Effector memory CD4-positive, alpha-beta T cell (primary cell): Measurements from ENCODE around the gene ANKIB1.
"Not testable (repeated sequence)": the region's sequence is repeated elsewhere in the genome, so short reads cannot be mapped to it uniquely, and the experiment has no call there.

ENCODE experiments used
- DNase-seq, 3 donors: peaks; one replicate each; pipeline ENCODE4 v3.0.0-alpha.2; 2020
- H3K27ac ChIP-seq: 2 replicates; pipeline ENCODE4 v1.7.0; 2013; ENCODE audit warnings: mild to moderate bottlenecking, low read length, moderate library complexity; ENCODE audit not compliant: insufficient read depth, poor library complexity, severe bottlenecking
- H3K27me3 ChIP-seq: replicated peaks from 2 replicates; pipeline ENCODE4 v1.7.0; 2013; ENCODE audit warnings: mild to moderate bottlenecking, low read length; ENCODE audit not compliant: insufficient read depth, control insufficient read depth, poor library complexity, severe bottlenecking
- H3K36me3 ChIP-seq: 2 replicates; pipeline ENCODE4 v1.7.0; 2013; ENCODE audit warnings: mild to moderate bottlenecking, low read length, moderate library complexity; ENCODE audit not compliant: control insufficient read depth, insufficient read depth
- H3K4me1 ChIP-seq: 2 replicates; pipeline ENCODE4 v1.7.0; 2013; ENCODE audit warnings: low read length, mild to moderate bottlenecking; ENCODE audit not compliant: control insufficient read depth, insufficient read depth, poor library complexity, severe bottlenecking
- H3K4me3 ChIP-seq: 2 replicates; pipeline ENCODE4 v1.7.0; 2013; ENCODE audit warnings: low read length, low read depth, mild to moderate bottlenecking; ENCODE audit not compliant: insufficient read depth, poor library complexity, severe bottlenecking
- H3K9me3 ChIP-seq: 2 replicates; pipeline ENCODE4 v1.7.0; 2013; ENCODE audit warnings: mild to moderate bottlenecking, low read length, moderate library complexity; ENCODE audit not compliant: control insufficient read depth

The ANKIB1 gene

DNA sequence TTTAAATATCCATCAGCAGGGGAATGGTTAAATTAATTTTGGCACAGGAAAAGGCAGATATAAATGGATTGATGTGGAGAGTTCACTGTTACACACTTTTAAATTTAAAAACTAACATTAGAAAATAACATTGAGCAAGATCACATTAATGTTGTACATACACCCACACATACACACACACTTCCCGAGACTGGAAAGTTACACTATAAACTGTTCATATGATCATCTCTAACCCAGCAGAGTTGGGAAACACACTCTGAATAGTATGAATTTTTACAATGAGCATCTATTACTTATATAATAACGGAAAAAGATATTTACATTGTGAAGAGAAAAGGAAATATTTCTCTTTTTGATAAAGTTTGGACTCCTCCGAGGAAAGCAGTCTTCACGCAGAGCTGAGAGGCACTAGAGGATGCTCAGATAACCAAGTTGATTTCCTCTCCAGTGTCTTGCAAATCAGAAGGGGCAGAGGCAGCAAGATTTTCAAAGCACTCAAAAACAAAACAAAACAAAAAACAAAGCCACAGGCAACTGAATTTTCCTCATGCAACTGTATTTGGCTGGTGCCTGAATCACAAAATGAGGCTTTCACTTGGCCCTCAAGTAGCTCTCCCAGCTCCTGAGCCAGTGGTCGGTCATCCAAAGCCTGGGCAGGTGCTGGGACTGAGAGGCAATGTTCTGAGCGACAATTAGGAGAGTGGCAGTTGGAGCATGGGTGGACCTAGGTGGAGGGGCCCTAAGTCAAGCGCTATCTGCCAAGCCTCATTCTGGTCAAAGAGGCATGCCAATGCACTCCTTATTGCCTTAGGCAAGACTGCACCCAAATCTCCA lies 191.1 kb downstream of the ANKIB1 start:
- Histone ChIP-seq H3K4me1 (no peaks in the 10 kb centered on the region), H3K9me3 (no peaks in the 10 kb centered on the region), H3K27me3 (no peaks in the 10 kb centered on the region), H3K36me3 (no peaks in the 10 kb centered on the region), H3K4me3 (no peak overlapping the region), H3K27ac (no peak overlapping the region)
- no peak for DNase-seq

- Histone ChIP-seq H3K4me3 (no peak overlapping the region), H3K36me3 (no peaks in the 10 kb centered on the region), H3K9me3 (no peaks in the 10 kb centered on the region), H3K27ac (no peak overlapping the region), H3K4me1 (no peaks in the 10 kb centered on the region), H3K27me3 (no peaks in the 10 kb centered on the region)
- DNase-seq, result no peak
Measured at GRCh38 chr7:92437956-92438491, 192.2 kb downstream of the ANKIB1 start.

DNA sequence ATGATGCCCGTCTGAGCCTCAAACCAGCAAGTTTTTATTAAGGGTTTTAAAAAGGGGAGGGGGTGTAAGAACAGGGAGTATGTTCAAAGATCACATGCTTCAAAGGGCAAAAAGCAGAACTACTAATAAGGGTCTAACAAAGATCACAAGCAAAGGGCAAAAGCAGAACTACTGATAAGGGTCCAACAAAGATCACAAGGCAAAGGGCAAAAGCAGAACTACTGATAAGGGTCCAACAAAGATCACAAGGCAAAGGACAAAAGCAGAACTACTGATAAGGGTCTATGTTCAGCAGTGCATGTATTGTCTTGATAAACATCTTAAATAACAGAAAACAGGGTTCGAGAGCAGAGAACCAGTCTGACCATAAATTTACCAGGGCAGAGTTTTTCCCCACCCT lies 196.9 kb downstream of the ANKIB1 start:
- not testable (repeated sequence) for DNase-seq

DNA sequence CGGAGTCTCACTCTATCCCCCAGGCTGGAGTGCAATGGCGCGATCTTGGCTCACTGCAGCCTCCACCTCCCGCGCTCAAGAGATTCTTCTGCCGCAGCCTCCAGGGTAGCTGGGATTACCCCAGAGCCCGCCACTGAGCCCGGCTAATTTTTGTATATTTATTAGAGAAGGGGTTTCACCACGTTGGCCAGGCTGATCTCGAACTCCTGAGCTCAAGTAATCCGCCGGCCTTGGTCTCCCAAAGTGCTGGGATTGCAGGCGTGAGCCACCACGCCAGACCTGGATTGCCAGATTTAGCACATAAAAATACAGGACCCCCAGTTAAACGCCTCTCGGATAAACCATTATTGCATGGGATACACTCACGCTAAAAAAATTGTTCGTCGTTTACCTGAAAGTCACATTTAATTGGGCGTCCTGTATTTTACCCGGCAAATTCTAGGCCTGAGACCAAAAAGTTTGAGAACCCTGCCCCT lies 201.1 kb downstream of the ANKIB1 start:
- Histone ChIP-seq H3K4me1 (peaks cover 7% of the 10 kb centered on the region), H3K9me3 (no peaks in the 10 kb centered on the region), H3K4me3 (peak overlapping the region; percentile 96), H3K27me3 (no peaks in the 10 kb centered on the region), H3K27ac (peak overlapping the region; percentile 91), H3K36me3 (no peaks in the 10 kb centered on the region)
- DNase-seq, result no peak

More for the DNA sequence above, 196.9 kb downstream of the ANKIB1 start:
- H3K4me1 ChIP-seq, H3K36me3 ChIP-seq, H3K27me3 ChIP-seq, H3K4me3 ChIP-seq, H3K27ac ChIP-seq, H3K9me3 ChIP-seq: not testable (repeated sequence)

DNA sequence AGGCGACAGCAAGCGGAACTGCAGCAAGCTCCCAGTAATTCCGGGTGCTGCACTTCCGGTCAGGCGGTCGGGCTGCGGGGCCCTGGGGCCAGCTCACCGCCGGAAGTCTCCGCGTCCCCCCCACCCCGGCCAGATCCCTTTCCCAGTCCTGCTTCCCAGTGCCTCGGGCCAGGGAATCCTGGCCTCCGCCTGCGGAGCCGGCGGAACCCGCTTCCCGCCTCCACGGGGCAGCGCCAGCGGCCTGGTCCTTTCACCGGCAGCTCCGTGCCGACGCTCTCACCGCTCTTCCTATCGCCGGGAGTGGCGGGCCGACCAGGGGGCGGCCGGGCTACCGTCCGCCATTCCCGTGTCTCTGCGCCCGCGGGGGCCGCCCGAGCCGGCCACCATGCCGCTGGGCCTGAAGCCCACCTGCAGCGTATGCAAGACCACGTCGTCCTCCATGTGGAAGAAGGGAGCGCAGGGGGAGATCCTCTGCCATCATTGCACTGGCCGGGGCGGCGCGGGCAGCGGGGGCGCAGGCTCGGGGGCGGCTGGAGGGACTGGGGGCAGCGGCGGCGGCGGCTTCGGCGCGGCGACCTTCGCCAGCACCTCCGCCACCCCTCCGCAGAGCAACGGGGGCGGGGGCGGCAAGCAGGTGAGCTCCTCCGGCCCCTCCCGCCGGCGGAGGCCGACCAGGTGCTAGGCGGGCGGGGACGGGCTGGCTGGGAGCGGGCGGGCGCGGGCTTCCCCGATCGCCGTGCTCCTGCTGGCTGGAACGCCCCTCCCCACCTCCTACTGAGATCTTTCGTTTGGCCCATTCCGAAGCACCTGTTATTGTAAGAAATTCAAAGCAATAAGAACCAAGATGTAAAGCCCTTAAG lies 201.8 kb downstream of the ANKIB1 start, which contains the start of gene GATAD1:
Gene GATAD1, plus strand, starts transcription at position 138 of the 860 bp plus-strand sequence. Its CDS starts 248 bp downstream, at position 386.
- H3K27ac ChIP-seq, result peak within 1 kb of the TSS; percentile 91
- peaks cover 7% of the 10 kb centered on the region for H3K4me1 ChIP-seq
- no peaks in the 10 kb centered on the region for H3K27me3 ChIP-seq
- no peaks in the 10 kb centered on the region for H3K36me3 ChIP-seq
- H3K9me3 ChIP-seq, result no peaks in the 10 kb centered on the region
- peak; percentile 61 to 75 (median 63) for DNase-seq
- peak within 1 kb of the TSS; percentile 96 for H3K4me3 ChIP-seq

DNA sequence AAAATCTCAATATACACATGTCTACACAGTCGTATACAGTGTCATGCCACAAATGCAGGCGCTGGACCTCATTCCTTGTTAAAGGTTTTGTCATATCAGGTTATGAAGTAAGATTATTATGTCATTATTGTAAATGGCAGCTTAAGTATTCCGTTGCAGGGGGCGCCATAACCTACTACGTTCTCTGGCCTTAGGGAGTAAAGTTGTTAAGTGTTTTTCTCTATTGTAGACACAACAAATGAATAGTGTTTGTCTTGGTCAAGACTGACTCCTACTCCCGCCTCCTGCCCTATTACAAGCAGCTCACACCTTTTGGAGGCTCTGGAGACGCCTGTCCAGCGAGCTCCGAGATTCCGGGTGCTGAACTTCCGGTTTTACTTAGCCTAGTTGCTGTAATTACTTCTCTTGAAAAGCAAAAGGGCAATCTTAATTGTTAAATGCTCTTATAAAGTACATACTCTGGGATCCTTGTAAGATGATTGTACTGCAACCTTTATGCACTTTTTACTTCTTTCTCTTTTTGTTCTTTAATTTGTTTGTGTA lies 202.5 kb downstream of the ANKIB1 start:
- no peaks in the 10 kb centered on the region for H3K9me3 ChIP-seq
- DNase-seq, result peak; percentile 22 to 53 (median 44)
- peaks cover 7% of the 10 kb centered on the region for H3K4me1 ChIP-seq
- H3K27ac ChIP-seq, result peak overlapping the region; percentile 91
- peak overlapping the region; percentile 96 for H3K4me3 ChIP-seq
- no peaks in the 10 kb centered on the region for H3K36me3 ChIP-seq
- H3K27me3 ChIP-seq, result no peaks in the 10 kb centered on the region
